ENCODE measurements around the gene SUN3. TPM values are rescaled to one million over a fixed set of nuclear protein-coding genes. Genes with fewer than 3 reads are reported as not detected.

Gene SUN3, protein sequence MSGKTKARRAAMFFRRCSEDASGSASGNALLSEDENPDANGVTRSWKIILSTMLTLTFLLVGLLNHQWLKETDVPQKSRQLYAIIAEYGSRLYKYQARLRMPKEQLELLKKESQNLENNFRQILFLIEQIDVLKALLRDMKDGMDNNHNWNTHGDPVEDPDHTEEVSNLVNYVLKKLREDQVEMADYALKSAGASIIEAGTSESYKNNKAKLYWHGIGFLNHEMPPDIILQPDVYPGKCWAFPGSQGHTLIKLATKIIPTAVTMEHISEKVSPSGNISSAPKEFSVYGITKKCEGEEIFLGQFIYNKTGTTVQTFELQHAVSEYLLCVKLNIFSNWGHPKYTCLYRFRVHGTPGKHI
- total RNA-seq, result under 1 TPM in 1 of 2 experiments, not detected in 1; 0.95 TPM

DNA sequence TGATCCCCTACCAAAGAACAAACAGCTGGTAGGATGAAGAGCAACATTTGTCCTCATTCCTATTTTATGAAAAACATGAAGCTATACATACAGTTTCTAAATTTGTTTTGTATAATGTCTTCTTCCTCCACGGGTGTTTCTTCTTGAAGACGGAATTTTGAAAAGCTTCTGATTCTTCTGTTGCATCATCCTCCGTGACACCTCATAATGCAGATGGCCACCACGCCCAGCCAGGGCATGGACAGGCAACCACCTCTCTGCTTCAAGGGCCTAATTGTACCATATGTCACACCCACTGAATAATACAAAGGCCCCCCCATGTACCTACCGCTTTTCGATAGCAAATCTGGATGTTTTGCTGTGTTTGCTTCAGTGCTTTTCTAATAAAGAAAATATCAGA is at the start of gene SUN3:
Gene SUN3 (minus strand): TSS at position 170 of the 400 bp plus-strand sequence. CDS start 169 bp downstream, at position 1.
- Mint-ChIP-seq H3K4me1 (ENCODE audit: low read depth) (no peaks in the 10 kb centered on the region), H3K36me3 (ENCODE audit: low read depth) (no peaks in the 10 kb centered on the region), H3K27ac (no peak within 1 kb of the TSS), H3K4me3 (no peak within 1 kb of the TSS), H3K27me3 (peaks cover 15% of the 10 kb centered on the region), H3K9me3 (peaks cover 3% of the 10 kb centered on the region)
- intact Hi-C loops (cut with micrococcal nuclease), result no loop called here
- ChIA-PET CTCF (no interaction called here), POLR2A (interaction anchor here (0.9 kb wide), 1 partner anchor 37 kb away, joined by 3 read pairs; no protein-coding TSS in a partner anchor)
- DNase-seq (no peak), ATAC-seq (no peak)
- TF ChIP-seq CTCF (IDR thresholded peaks at IDR 0.05), result no peak

DNA sequence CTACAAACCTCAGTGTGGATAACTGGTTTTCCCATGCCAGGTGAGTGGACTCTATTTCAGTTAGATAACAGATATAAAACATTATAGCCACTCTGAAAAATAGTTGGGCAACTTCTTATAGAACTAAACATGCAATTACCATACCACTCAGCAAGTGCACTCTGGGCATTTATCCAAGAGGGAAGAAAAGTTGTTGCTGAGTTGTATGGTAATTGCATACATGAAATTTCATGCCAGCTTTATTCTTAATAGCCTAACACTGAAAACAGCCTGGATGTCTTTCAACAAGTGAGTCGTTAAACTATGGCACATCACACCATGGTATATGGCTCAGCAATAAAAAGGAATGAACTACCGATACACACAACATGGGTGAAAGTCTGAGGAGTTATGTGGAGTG is 49.6 kb upstream of the SUN3 start:
- TF ChIP-seq CTCF (IDR thresholded peaks at IDR 0.05), result no peak
- ChIA-PET POLR2A (no interaction called here), CTCF (interaction anchor here (1.1 to 1.4 kb wide), 3 partner anchors 32 to 110 kb away, joined by 3 to 4 read pairs (median 3); no protein-coding TSS in a partner anchor)
- no peaks in the 10 kb centered on the region for H3K27me3 Mint-ChIP-seq
- no peaks in the 10 kb centered on the region for H3K9me3 Mint-ChIP-seq
- no peak for DNase-seq
- ATAC-seq, result no peak
- intact Hi-C loops (cut with micrococcal nuclease), result no loop called here
- peaks cover 15% of the 10 kb centered on the region for H3K4me1 Mint-ChIP-seq (ENCODE audit: low read depth)
- H3K4me3 Mint-ChIP-seq, result no peak overlapping the region
- no peak overlapping the region for H3K27ac Mint-ChIP-seq
- no peaks in the 10 kb centered on the region for H3K36me3 Mint-ChIP-seq (ENCODE audit: low read depth)

DNA sequence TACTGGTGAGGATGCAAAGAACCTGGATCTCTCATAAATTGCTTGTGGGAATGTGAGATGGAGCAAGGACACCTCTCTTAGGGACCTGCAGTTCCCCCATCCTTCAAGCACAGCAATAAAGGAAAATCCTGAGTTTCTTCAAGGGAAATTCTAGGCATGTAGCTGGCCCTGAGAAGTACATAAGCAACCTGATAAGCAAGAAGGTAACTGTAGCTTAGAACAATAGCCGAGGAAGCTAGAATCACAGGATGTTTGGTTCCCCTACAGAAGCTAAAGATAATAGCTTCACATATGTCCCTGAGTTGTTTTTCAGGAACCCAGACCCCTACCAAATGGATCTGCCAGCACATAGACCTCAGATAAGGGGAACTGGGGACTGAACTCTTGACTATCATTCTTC is 48.5 kb upstream of the SUN3 start:
- Mint-ChIP-seq H3K36me3 (ENCODE audit: low read depth) (no peaks in the 10 kb centered on the region), H3K27ac (no peak overlapping the region), H3K4me1 (ENCODE audit: low read depth) (peaks cover 6% of the 10 kb centered on the region), H3K27me3 (no peaks in the 10 kb centered on the region), H3K9me3 (peaks cover 1% of the 10 kb centered on the region), H3K4me3 (no peak overlapping the region)
- no peak for TF ChIP-seq CTCF (IDR thresholded peaks at IDR 0.05)
- intact Hi-C loops (cut with micrococcal nuclease), result no loop called here
- CTCF ChIA-PET, result interaction anchor here (1.1 to 1.4 kb wide), 3 partner anchors 33 to 109 kb away, joined by 3 to 4 read pairs (median 3); no protein-coding TSS in a partner anchor
- no peak for DNase-seq
- POLR2A ChIA-PET, result no interaction called here
- no peak for ATAC-seq

GRCh38 chr7:48074204-48074654 is 45.3 kb upstream of the SUN3 start:
- CTCF ChIA-PET, result no interaction called here
- Mint-ChIP-seq H3K4me3 (no peak overlapping the region), H3K27me3 (no peaks in the 10 kb centered on the region), H3K4me1 (ENCODE audit: low read depth) (peaks cover 5% of the 10 kb centered on the region), H3K27ac (no peak overlapping the region), H3K9me3 (peaks cover 5% of the 10 kb centered on the region), H3K36me3 (ENCODE audit: low read depth) (peaks cover 3% of the 10 kb centered on the region)
- ATAC-seq, result peak; percentile 42
- intact Hi-C loops (cut with micrococcal nuclease), result no loop called here
- POLR2A ChIA-PET, result interaction anchor here (0.7 to 0.9 kb wide), 2 partner anchors 15 to 30 kb away, joined by 3 read pairs; partner anchors contain the start of gene UPP1
- TF ChIP-seq CTCF (IDR thresholded peaks at IDR 0.05), result no peak
- DNase-seq, result no peak

GRCh38 chr7:48067475-48067874 is 38.6 kb upstream of the SUN3 start:
- ChIA-PET POLR2A (no interaction called here), CTCF (no interaction called here)
- DNase-seq (no peak), ATAC-seq (no peak)
- H3K9me3 Mint-ChIP-seq, result peaks cover 9% of the 10 kb centered on the region
- H3K27ac Mint-ChIP-seq, result no peak overlapping the region
- intact Hi-C loops (cut with micrococcal nuclease), result no loop called here
- peaks cover 8% of the 10 kb centered on the region for H3K36me3 Mint-ChIP-seq (ENCODE audit: low read depth)
- TF ChIP-seq CTCF (IDR thresholded peaks at IDR 0.05), result no peak
- no peak overlapping the region for H3K4me3 Mint-ChIP-seq
- H3K4me1 Mint-ChIP-seq (ENCODE audit: low read depth), result no peaks in the 10 kb centered on the region
- H3K27me3 Mint-ChIP-seq, result peaks cover 1% of the 10 kb centered on the region

Data from activated CD8-positive, alpha-beta T cell treated with anti-CD3 and anti-CD28 coated beads for 36 hours (primary cell).